ENCODE data around the gene PLA2G2C.

DNA sequence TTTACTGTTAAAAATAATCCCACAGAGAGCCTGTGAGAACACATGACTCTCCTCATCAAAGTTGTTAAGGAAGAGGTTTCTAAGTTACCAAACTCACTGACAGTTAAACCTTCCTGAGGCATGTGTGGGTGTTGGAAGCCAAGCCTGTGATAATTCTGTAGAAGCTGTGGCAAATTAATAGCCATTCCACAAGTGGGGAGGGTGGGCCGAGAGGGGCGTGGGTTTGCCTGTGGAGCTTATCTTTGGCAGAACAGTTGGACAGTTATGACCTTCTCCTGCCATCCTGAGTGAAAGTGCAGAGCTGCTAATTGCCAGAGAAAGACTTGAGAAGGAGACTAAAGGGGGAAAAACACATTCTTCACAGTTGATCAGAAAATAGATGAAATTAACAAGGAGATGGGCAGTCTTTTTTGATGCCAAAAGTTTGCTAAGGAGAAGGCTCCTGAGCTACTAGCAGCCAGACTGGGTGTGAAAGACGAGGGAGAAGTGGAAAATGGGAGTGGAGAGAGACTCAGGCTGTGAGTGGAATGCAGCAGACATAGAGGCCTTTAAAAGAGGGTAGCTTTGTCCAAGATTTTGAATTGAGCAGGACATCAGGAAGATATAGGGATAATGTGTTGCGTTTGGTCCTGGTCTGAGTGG, 1.6 kb upstream of the PLA2G2C start:
- TF ChIP-seq, protein P1, sequence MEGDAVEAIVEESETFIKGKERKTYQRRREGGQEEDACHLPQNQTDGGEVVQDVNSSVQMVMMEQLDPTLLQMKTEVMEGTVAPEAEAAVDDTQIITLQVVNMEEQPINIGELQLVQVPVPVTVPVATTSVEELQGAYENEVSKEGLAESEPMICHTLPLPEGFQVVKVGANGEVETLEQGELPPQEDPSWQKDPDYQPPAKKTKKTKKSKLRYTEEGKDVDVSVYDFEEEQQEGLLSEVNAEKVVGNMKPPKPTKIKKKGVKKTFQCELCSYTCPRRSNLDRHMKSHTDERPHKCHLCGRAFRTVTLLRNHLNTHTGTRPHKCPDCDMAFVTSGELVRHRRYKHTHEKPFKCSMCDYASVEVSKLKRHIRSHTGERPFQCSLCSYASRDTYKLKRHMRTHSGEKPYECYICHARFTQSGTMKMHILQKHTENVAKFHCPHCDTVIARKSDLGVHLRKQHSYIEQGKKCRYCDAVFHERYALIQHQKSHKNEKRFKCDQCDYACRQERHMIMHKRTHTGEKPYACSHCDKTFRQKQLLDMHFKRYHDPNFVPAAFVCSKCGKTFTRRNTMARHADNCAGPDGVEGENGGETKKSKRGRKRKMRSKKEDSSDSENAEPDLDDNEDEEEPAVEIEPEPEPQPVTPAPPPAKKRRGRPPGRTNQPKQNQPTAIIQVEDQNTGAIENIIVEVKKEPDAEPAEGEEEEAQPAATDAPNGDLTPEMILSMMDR (IDR thresholded peaks at IDR 0.05): no peak
- no peak for TF ChIP-seq POLR2A (IDR thresholded peaks at IDR 0.05)
